ENCODE measurements around the gene LARGE1.

Gene LARGE1

GRCh38 chr22:33227791-33228190, 692.5 kb downstream of the LARGE1 start:
- no peak for TF ChIP-seq CTCF (IDR thresholded peaks at IDR 0.05; ENCODE audit: low read depth, low read length, missing control alignments)
- in situ Hi-C loops (cut with HindIII; ENCODE audit: low sequenced_read_pairs), result no loop called here
- DNase-seq (ENCODE audit: low read depth), result no peak
- H3K4me3 ChIP-seq (ENCODE audit: low read depth, low read length), result no peak overlapping the region

- in situ Hi-C loops (cut with HindIII; ENCODE audit: low sequenced_read_pairs), result no loop called here
- no peak for TF ChIP-seq CTCF (IDR thresholded peaks at IDR 0.05; ENCODE audit: low read depth, low read length, missing control alignments)
- no peak overlapping the region for H3K4me3 ChIP-seq (ENCODE audit: low read depth, low read length)
- DNase-seq (ENCODE audit: low read depth), result no peak
These were observed 695.4 kb downstream of the LARGE1 start for GRCh38 chr22:33224841-33225240.

All from astrocyte of the cerebellum (primary cell).